ENCODE results near the gene BMPR1B.

Gene BMPR1B

DNA sequence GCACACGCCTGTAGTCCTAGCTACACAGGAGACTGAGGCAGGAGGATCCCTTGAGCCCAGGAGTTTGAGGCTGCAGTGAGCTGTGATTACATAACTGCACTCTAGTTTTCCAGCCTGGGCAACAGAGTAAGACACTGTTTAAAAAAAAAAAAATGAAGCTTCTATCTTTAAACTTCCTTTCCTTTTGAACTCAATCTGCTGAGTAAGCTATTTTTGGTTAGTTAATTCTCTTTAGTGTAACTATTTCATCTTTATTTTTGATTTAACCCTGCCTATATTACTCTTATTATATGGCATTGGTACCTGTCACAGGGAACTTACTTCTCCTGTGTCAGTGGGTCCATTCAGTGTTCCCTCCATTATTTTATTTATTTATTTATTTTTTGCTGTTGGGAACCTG, 160.8 kb downstream of the BMPR1B start:
- no peak for DNase-seq

DNA sequence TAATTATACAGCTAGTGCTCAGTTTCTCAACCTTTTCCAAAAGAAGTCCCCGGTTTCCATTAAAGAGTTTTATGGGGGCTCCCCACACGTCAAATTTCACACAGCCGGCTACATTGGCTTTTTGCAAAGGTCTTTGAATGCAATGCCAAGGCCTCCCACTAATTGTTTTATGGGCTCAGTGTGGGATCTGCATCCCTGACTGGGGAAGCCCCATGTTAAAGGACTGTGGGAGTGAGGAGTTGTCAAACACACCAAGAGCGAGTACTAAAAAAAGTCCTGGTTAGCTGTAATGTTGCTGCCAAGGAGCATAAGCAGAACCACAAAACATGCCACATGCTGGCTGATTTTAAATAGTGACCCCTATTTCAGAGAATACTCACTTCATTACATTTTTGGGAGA, 162.6 kb downstream of the BMPR1B start:
- DNase-seq = no peak

DNA sequence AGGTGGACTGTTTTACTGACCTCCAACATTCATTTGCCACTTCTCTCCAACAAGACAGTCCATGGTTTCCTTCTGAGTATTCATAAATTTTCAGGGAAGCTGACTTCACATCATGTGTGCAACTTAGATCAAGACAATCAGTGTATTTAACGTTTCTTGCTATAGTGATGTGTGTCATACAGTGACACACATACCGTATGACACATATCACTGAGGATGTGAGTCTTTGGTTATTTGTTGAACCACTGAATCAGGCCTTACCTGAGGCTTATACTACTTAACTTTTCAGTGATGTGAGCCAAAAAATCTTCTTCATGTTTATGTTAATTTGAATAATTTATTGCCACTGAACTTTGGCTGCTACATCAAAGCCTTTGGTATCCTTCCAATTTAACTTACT, 166.8 kb downstream of the BMPR1B start:
- DNase-seq = no peak

DNA sequence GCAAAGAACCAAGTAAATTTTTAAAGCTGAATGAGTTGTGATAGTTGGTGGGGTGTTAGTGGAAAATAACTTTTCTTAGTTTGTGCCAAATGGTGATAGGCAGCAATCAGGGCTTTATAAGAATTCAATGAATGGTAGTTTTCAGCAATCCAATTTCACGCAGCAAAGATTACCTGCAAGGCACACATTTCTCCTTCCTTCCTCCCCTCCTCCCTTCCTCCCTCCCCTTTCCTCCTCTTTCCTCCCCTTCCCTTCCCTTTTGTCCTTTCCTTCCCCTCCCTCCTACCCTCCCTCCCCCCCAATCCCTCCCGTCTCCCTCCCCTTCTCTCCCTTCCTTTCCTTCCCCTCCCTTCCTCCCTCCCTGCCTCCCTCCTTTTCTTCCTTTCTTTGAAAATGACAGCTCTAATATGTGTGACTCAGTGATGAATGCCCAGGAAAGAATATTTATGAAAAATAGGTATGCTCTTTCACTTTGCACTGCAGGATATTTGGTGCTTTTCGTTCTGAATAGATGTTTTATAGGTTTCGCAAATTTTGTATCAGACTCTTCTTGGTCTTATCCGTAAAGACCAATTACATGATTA, 168.1 kb downstream of the BMPR1B start:
- DNase-seq = no peak

DNA sequence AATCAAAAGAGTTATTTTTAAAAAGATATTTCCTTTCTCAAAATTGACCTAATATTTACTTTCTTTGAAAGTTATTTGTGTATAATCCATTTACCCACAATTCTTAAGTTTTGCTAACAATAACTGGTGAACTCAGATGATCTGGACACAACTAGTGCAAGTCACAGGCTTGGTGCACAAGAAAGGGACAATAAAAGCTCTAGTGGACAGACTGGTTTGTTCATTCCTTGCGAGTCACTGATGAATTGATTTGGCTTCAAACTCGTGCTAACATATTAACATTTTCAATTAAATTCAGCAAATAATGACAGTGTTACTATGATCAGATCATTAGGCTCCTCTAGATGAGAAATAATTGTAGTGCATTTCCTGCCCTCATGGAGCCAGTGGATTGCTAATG, 169.2 kb downstream of the BMPR1B start:
- DNase-seq = no peak

DNA sequence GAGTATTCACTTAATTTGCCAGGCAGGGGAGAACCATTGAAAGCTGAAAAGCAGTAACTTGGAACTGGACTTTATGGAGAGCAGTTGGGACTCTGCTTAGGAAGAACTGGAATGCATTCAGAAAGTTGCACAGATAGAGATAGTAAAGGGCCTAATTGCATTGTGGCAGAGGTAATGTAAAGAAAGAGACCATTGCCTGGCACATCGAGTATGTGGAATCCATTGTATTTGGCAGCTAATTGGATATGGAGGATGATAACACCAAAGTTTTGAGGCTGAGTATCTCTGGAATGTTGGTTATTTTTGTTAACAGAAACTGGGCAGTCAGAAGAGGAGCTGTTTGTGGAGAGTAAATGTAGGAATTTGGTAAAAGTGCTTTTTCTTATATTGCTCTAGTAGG, 169.9 kb downstream of the BMPR1B start:
- no peak for DNase-seq

DNA sequence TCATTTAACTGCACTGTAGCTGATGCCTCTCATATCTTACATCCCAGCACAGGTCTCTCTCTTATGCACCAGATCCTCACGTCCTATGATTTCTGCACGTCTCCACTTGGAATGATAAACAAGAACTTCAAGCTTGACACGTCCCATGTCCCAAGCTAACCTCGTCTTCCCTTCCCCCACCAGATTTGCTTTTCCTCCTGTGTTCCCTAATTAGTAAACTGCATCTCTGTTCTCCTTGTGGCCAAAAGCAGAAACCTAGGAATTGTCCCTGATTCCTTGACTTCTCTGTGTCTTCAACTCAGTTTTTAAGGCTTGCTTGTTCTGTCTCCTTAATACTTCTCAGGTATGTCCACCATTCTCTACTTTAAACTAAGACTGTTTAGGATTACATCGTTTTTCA, 171.9 kb downstream of the BMPR1B start:
- no peak for DNase-seq

DNA sequence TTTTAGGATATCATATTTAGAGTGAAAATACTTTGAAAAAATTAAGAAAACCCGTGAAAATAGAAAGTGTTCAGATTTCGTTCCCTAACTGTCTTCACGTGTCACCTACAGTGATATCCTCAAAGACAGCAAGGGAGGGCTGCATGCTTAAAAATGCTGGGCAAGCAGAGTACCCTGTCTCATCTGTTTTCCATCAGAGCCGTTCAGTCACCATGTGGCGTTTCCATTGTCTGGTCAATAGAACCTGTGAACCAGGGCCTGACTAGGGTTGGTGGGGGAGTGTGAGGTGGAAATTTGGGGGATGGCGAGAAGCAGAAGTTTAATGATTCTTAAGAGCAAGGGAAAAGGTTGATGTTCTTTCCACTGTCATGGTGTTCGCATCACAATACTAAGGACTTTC, 173.9 kb downstream of the BMPR1B start:
- DNase-seq = no peak

DNA sequence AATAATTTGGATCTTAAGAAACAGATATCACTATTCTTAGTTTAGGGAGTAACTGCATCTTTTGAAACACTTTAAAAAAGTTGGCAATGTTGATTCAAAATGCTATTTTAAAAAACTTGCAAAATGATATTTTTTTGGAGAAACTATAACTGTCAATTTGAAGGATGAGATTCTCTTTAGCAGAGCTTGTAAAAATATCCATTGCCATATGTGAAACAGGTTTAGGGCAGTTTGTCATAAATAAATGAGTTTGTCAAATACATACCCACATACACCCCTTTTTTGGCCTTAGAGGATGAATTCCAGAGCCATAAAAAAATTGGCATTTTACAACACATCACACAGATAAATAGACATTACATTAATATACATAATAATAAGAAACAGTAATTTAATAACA, 174.6 kb downstream of the BMPR1B start:
- no peak for DNase-seq

DNA sequence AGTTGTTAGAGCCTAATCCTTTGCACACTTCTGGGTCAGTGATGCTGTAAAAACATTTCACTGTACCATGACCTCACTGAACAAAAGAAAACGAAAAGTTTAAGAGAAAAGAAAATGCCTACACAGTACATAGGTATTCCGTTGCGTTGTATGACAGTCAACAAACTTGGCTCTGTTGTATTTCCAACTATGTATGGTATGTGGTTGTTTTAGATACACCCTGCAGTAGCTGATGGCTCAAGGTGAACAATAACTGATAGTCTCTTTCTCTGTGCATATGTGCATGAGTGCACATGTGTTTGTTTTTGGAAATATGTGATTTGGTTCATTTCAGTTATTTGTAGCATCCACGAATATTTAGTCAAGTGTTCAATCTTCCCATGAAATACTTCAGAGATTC, 176.0 kb downstream of the BMPR1B start:
- DNase-seq = no peak

DNA sequence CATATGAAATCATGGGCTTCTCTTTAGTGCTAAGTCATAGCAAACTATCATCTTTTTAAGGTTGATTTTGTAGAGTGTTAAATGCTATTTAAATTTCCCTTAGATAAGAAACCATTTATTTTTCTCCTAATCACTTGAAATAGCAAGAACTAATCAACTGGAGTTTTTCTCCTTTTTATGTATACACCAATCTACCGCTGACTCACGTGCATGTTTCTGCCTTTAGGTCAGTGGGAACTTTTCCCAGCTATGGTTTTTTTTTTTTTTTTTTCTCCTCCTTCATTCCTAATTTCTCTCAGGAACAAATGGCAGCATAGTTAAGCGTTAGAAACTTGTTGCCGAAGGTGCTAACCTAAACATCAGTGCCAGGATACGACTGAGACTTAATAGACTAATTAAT, 176.4 kb downstream of the BMPR1B start:
- no peak for DNase-seq

DNA sequence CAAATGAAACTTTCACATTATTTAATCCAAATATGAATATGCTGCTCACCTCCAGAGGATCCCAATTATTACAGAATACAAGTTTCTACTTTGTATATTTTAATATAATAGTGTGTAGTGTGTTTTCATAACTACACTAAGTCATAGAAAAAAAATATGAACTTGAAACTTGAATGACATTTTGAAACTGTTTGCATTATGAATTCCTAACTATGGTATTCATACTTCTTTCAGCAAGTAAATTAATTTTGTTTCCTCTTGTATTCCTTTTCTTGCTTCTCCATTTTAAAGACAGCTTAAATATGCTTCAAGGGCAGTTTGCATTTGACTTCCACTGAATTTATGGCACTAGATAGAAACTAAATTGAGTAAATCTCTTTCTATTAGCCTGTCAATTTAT, 177.1 kb downstream of the BMPR1B start:
- no peak for DNase-seq

DNA sequence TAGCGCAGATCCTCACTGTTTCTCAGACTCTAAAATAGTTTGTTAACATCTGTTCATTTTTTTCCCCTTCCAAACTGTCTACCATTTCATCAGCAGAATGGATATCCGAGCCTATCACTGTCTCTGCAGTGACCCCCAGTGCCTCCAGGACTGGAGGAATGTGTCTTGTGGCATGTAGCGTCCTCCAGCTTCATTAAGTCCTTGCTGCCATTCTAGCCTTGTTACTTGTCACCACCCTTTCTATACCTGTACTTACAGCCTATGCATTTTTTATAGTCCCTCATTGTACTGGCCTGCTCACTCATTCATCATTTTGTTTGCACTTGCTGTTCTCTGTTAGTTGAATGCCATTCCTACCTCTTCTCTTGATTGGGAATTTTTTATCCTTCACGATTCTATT, 179.1 kb downstream of the BMPR1B start:
- DNase-seq = no peak

DNA sequence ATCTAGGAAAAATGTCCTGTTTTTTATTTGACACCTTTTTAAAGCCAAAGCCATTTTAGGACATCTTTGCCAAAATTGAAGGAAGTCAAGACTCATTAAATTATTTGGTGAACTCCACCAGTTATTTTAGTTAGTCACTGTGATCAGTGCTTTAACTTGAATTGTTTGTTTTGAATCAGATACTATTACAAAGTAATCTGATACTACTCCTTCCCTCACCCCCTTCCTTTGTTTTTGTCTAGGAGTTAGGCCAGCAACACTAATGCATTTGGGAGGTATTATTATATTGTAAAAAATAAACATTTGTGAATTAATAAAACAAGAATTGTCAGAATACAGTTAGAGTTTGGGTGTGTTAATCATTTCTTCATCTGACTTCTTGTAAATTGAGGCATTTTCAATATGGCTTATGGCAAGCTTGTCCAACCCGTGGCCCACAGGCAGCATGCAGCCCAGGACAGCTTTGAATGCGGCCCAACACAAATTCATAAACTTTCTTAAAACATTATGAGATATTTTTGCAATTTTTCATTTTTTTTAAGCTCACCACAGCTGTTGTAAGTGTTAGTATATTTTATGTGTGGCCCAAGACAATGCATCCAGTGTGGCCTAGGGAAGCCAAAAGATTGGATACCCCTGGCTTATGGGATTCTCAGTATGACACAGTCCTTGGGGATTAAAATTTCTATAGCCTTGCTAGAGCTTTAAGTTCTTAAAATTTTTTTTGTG, 182.2 kb downstream of the BMPR1B start:
- DNase-seq = no peak

DNA sequence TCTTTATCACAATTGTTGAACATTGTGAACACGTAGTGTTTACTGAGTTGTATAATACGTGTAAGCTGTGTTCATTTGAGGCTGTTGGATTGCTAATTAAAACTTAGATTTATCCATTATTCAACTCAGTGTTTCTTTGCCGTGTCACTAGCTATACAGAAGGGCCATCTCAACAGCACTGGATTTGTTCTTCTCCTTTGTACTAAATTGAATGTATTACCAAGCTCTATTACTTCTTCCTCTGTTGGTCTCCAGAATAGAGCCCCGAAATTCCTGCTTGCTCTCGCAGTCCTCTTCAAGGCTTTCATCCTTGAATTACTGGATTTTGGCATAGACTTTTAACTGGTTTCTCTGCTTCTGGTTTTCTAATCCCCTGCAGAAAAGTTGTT, 182.8 kb downstream of the BMPR1B start:
- no peak for DNase-seq

DNA sequence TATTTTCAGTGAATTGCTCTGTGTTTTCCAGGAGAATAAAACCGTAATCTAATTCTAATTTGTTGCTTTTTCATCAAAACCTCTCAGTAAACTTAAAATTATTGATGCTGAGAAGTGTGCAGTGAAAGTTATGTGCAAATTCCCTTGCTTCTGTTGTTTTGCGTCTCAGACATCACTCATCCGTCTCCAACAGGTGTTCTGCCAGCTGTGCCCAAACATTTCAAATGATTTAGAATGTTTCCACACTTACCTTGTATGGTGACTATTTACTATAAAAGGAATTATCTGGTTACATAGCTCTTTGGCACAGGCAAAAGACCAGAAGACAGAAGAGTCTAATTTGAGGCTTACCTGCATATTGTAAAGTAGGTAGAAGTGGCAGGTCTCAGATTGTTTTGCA, 184.0 kb downstream of the BMPR1B start:
- DNase-seq = no peak

DNA sequence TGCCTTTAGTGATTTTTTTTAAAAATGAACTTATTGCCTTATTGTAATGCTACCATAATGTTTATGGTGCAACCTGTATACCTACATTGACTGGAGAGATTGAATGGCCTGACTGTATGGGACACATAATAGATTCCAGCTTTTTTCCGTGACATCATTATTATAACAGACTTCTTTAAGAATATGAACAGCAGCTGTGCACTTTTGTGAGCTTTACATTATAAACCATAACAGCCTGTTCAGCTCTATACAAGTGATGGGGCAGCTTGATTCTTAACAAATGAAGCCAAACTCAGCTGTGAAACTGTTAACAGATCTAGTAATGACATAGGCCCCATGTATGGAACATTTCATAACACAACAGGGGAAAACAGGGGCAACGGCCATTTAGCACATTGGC, 187.0 kb downstream of the BMPR1B start:
- no peak for DNase-seq

DNA sequence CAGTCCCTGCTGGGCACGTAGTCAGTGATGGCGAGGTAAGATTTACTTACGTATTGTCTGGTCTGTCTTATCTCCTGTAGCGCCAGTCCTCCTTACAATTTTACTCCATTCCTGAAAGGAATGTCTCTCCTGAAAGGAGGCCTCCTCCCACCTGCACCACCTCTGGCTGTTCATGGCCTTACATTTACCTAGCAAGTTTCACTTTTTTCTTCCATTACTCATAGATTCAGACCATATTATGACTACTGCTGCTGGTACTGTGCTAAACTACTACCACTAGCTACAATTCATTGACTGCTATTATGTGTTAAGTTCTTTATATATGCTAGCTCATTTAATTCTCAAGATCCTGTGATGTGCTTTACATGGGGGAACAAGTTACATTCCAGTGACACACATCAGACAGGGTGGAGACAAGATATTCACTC, 189.9 kb downstream of the BMPR1B start:
- DNase-seq = no peak

DNA sequence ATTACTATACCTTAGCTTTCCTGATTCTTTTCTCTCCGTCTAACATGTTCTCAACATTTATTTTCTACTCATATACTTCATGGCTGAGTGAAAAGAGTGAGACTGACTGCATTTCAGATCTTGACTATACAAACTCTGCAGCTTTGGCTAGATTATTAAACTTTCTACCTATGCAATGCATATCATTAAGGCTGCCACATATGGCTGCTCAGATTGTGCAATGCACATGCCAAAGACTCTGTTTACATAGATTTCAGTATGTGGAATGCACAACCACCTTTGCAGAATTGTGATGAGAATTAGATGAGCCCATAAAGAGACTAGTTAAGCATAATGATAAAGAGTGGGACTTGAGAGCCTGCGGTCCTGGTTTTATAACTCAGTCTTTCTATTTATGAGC, 196.5 kb downstream of the BMPR1B start:
- DNase-seq = no peak

DNA sequence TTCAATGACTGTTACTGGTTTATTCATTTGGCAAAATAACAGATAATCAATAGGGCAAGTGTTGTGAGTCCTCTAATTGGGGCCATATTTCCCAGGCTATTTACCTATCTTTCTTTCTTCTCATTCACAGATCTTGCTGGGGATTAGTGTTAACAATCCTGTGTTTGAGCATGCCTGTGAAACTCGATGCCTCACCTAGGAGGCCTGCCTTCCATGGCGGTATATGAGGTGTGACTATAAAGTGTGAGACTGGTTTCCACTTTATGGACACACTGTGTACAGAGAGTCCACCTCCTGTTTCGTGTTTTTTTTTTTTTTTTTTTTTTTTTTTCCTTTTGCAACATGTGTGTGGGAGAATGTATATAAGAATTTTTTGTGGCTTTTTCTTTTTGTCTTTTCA, 199.3 kb downstream of the BMPR1B start:
- no peak for DNase-seq

DNA sequence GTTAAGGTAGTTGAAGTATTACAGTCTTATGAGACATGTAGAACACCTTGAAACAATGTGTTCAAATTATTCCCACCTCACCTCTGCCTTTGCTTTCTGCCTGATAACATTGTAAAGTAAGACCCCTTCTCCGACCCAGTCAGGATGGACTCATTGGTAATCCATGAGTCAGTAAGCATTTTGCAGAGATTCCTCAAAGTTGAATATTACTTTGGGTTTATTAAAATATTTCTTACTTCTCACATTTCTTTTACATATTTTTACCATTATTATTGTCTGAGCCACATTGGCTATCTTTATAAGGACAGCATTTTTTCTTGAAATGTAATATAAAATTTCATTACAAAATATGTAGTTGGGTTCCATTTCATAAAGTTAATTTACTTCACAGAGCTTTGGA, 201.6 kb downstream of the BMPR1B start:
- no peak for DNase-seq

DNA sequence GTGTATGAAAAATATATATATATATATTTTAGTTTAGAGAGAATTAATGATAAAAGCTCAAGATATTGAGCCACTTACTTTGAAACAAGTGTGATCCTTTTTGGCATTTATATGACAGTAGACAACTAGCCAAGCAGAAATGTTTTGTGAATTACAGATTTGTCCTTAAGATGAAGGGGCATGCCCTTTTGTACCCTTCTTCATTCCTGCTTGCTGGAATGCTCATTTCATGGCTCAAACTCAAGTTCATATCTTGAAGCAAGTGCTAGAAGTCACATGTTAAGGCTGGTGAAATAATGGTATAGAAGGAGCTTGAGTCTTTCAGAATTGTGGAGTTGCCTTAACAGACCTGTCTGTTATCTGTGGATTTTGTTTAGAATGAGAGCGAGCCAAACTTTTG, 203.0 kb downstream of the BMPR1B start:
- no peak for DNase-seq

DNA sequence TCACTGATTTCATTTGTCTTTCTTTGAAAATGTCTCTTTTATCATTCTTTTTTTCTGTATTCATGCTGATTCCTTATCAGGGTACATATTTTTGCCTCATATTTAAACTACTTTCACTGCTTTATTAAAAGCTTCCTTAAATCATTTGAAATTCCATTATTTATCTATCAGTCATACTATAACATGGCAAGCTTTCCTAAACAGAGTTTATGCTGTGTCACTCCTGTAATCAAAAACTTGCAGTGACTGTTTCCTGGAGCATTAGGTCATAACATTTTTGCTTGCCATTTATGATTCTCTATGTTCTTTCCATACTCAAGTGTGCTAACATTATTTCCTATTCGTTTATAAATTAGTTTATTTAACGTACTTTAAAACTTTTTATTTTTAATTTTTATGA, 203.7 kb downstream of the BMPR1B start:
- no peak for DNase-seq

DNA sequence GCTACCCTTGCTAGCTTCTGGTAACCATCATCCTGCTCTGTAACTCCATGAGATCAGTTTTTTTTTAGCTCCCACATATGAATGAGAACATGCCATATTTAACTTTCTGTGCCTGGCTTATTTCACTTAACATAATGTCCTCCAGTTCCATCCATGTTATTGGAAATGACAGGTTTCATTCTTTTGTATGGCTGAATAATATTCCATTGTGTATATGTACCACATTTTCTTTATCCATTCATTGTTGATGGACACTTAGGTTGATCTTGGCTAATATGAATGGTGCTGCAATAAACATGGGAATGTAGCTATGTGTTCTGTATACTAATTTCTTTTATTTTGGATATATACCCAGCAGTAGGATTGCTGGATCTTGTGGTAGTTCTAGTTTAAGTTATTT, 204.7 kb downstream of the BMPR1B start:
- DNase-seq = no peak

DNA sequence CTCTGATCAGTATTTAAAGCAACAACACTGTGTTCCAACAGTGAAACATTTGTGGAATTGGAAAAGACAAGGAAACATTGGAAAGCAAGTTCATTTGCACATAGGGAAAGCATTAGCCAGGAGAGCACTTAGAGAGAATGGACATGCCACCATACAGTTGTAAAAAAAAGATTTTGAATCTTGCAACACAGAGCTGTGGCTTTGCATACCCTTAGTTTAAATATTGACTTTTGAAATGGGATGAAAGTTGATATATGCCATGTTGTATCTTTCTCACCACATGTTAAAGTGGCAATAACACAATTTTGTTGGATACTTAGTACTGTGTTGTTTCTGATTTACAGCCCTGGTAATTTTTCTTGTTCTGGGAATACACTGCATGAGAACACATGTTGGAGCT, 208.1 kb downstream of the BMPR1B start:
- DNase-seq = no peak

Measured in NCI-H2029 treated with DMSO at 0.1 percent for 48 hours (cell line).